HG03469 (cell line): ENCODE data around the gene NRCAM.

Experiments used
- ATAC-seq: cut with Tn5 transposase; IDR thresholded peaks from one replicate; pipeline ENCODE4 v1.9.1; 2021; ENCODE audit warnings: mild to moderate bottlenecking, moderate library complexity, moderate number of reproducible peaks; ENCODE audit not compliant: unreplicated experiment

NRCAM gene

GRCh38 chr7:108427766-108428165 is 28.5 kb downstream of the NRCAM start:
- no peak for ATAC-seq

DNA sequence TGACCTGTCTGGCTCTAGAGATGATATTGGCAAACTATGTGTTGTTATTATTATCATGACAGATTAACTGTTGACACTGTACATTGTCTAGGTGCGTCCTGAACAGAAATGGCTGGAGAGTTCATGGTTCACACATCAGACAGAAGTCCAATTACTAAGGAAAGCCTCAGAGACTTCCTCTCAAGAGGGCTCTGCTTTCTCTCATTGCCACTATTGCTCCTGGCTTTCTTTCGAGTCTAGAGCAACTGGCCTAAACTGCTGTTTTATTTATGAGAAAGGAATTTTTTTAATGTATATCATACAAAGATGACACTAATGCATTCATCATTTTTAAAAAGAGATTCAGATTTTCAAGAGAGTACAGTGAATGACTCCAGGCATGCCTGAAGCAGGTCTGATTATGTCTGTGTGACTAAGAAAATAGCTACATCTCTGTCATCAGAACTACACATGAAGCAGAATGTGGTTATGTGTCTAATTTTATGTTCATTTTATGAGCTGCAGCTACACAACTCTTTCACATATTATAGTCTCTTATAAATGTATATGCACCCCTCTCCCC is 30.4 kb downstream of the NRCAM start:
- ATAC-seq: no peak

DNA sequence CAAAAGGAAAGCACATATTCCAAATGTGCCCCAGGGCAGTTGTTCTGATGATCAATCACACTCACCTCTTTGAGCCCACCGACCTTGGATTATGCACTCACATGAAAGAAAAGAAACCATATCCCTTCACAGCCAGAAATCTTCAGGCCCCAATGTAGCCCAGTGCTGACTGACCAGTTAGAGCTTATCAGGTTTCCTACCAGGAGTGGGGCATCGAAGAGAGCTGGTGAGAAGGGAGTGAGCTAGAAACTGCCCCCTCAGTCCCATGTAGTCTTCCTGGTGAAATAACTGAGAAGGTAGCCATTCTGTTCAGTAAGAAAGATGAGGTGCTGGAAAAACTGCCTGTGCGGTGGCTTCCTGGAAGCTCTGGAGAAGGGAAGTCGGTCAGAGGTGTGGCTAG is 32.2 kb downstream of the NRCAM start:
- ATAC-seq: no peak

DNA sequence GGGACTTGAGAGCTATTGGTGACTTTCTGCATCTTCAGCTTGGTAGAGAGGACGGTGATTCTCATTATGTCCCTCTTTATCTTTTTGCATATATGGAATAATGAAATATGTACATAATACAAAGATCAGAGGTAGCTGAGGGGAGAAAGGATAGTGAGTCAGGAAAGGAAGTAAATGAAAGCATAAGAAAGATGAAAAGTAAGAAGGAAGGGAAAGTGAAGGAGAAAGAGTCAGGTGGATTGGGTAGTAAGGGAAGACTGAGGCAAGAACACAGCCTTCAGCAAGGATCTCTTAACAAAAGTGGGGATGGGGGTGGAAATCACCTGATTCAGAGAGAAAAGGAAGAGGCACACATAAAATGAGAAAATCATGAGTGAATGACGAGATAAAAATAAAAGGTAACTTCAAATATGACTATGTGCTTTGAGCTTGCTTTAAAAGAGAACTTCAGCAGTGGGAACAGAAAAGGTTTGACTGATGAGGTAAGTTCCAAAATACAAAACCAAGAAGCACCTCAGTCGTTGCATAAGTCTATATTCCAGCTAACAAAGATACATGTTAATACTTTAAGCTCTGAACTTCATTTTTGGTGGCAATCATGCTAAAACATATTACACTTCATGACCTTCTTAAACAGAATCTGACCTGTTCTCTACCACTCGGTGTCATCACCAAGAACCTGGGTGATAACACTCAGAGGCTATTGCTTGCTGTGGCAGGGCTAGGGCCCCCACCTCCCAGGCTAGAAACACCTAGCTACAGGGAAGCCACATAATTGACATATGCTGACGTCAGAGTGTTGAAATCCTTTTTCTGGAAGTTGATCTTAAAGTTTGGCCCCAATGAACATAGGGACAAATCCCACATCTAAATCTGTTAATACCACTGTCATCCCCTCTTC is 32.9 kb downstream of the NRCAM start:
- no peak for ATAC-seq

GRCh38 chr7:108421720-108422331 is 34.4 kb downstream of the NRCAM start:
- no peak for ATAC-seq

DNA sequence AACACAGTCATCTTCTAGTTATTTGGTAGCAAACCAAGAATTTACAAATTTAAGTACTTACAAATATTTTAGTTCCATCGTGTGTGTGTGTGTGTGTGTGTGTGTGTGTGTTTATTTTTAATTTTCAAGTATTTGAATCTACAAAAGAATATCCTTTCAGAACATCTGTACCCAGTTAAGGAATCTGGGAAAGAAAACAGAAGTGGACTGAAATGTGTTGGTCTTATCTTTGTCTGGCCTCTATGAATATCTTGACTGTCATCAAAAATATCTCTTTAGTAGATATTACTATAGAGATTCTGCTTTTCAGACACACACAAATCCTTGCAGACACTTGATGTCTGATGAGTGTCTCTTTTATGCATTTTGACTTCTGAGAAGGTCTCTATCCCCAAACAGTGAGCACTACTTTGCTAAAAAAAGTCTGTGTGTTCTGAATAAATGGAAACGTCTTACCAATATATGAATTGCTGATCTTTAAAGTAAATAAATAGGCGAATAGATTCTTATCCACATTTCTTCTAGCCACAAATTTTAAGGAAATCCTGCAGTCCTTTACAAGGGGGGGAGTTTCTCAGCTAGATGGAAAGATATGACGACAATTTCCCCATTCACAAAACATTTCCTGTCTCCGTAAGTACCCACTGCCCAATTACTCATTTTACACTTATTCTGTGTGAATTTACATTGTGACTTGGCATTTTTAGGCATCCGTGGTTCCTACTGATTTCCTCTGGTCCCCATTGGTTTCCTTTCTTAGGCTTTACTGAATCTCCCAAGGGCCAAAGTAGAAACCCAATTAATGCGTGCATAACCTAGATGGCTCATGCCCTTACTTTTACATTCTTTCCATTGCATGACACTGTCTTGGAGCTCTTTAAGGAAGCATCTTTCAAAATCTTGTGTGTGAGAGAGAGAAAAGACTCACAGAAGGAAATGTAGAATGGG is 36.0 kb downstream of the NRCAM start:
- no peak for ATAC-seq

DNA sequence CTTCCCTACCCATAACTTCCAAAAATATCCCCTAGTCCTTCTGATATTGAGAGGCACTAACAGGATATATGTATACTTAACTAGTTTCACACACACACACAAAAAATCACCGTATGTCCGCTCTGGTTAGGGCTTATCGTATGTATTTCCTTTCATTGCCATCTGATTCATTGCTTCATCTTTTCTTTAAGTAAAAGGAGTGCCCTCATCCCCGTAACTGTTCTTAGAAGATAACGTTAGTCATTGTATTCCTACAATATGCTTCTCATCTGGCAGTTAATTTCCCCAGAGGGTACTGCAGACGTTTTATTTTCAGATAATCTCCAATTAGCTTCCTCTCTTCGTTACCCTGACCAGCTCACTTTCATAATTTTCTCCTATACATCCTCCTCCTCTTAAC is 37.3 kb downstream of the NRCAM start:
- ATAC-seq: no peak

DNA sequence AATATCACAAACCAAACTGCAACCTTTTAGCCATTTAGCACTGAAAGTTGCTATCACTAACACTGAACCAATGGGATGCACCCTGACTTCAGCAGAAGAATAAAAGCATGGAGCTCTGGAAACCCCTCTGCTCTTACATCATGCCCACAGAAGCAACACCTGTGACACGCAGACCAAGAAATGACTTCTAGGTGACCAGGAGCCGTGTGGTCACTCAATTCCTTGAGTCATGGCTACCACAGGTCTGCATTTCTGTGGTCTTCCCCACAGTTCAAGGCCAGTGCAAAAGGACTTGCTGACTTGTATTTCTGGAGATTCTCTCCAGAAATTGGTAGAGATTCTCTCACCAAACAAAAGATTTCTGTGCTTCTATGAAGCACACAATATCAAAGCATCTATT is 38.3 kb downstream of the NRCAM start:
- no peak for ATAC-seq

DNA sequence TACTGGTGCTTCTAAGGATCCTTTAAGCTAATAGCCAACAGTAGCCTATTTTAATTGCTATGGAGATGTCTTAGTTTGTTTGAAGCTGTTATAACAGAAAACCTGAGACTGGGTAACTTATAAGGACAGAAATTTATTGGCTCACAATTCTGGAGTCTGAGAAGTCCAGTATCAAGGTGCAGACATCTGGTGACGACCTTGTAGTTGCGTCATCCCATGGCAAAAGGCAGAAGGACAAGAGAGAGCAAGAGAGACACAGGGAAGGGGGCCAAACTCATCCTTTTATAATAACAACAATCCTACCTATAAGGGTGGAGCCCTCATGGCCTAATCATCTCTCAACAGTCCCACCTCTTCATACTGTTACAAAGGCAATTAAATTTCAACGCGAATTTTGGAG is 39.1 kb downstream of the NRCAM start:
- ATAC-seq: no peak

- ATAC-seq: peak; percentile 79
These were observed 40.3 kb downstream of the NRCAM start for GRCh38 chr7:108415821-108416536.

- ATAC-seq: no peak
These were observed 41.2 kb downstream of the NRCAM start for GRCh38 chr7:108415084-108415483.

GRCh38 chr7:108413782-108414492 is 42.3 kb downstream of the NRCAM start:
- ATAC-seq: no peak

DNA sequence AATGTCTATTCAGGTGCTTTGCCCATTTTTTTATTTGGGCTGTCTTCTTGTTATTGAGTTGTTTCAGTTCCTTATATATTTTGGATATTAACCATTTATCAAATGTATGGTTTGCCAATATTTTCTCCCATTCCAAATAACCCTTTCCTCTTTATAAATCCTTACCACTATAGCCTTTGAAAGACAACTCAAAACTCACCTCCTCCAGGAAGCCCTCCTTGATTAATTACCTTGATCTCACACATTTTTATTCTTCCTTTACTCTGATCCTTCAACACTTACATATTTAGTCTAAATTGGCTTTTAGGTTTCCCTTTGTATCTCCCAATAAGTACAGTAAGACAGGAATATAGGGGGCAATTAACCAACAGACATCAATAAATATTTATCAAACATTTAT is 42.9 kb downstream of the NRCAM start:
- ATAC-seq: no peak

DNA sequence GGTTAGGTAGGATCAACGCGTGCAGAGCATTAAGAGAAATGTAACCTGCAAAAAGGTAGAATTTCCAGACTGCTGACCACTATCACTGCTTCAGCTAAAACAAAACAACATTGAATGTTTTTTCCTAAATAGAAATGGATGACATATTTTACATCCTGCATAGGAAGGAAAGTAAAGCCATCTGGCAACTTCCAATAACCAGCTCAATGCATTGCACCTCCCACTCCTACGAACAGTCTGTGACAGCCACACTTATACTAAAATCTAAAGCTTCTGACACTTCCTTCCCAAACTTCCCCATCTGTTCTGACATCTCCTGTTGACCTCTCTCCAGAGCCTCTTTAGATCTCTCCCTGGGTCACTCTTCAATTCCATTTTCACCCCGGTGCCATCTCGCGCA is 47.1 kb downstream of the NRCAM start:
- no peak for ATAC-seq

DNA sequence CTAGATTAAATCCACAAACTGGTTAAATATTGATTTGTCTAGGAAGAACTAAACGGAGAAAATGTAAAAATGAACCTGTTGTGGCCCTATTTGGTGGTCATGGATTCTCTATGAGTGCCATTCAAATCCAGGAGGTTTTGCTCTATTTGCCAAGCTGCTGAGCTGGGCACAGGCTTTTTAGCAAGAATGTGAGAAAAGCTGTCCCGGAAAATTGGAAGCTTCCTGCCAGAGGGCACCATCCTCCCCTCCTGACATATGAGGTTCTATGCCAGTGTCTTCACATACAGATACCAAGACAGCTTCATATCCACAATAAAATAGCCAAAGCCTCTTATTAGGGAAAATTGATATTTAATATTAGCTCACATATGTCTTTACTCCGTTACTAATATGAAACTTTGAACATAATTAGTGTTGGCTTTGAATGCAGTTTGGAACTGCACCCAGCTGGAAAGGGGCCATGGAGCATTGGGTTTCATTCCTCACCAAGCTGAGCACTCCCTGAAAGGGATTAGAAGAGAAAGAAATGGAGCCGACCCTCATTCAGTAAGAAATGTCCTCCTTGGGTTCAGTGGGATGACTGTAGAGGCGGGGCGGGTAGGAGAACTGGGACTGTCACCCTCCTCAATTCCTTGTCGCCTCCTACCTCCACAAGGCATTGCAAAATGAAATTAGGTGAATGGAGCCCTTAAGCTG is 47.8 kb downstream of the NRCAM start:
- ATAC-seq: no peak

DNA sequence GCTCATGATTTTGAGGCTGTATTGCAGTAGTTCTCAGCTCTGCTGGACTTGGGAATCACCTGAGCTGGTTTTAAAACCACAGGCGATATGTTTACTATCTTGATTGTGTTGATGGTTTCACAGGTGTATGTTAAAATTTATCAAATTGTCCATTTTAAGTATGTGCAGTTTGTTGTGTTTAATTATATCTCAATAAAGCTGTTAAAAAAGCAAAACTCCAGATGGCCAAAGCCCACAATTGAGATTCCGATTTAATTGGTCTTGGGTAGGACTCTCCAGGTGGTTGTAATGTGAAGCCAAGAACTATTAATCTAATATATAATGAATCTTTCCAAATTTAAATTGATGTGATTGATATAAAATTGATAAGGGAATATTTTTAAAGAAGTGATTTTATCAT is 48.6 kb downstream of the NRCAM start:
- no peak for ATAC-seq

DNA sequence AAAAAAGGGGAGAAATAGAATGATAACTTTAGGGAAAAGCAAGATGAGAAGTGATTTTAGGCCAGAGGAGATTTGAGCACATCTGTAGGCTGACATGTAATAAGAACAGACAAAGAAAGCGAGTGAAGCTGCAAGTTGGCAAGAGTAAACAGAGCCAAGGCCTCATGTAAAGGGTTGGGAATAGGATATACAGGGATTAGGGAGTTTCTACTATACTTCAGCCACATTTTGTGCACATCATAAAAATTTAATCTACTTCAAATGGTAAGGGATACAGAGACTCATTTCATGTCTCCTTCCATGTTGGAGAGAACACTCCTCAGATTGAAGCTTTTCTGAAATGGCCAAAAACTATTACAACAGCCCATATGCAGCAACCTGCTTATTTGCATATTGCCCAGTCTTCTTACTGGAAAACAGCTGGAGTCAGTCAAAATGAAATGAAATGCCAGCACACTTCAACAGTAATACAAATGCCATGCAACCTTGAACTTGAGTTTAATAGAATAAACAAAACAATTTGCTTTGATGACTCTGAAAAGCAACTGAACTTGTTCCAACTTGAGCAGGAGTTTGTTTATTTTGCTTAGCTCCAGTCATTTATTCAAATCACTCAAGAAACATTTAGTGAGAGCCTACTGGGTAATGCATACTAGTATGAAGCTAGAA is 49.9 kb downstream of the NRCAM start:
- no peak for ATAC-seq
